Naive thymus-derived CD4-positive, alpha-beta T cell (primary cell): Measurements from ENCODE around the gene PIGX. TPM values are rescaled to one million over a fixed set of nuclear protein-coding genes. Genes with fewer than 3 reads are reported as not detected.

Experiments
- ATAC-seq: fragments of 150-1000 bp; cut with Tn5 transposase; 2 replicates; pipeline ENCODE4 v1.10.0; 2021; ENCODE audit warnings: mild to moderate bottlenecking, moderate library complexity
- CTCF ChIA-PET: fragments of 350-600 bp; sonication (Branson Sonifier 250); formaldehyde crosslinking; loops from one replicate; lab custom pipeline; 2021; ENCODE audit warnings: antibody characterized with exemption; lab: Charles Lee
- POLR2A ChIA-PET: fragments of 350-600 bp; sonication (Branson Sonifier 250); formaldehyde crosslinking; loops from one replicate; lab custom pipeline; 2021; ENCODE audit warnings: antibody characterized with exemption, inconsistent platforms; lab: Charles Lee
- DNase-seq, 9 donors: peaks; one replicate each; pipeline versions ENCODE4 v3.0.0 to v3.0.0-alpha.2; 2020 to 2022; ENCODE audit warnings: mixed read lengths in 1 of 9
- H3K27ac ChIP-seq: one replicate; pipeline ENCODE4 v1.7.0; 2013; ENCODE audit warnings: mild to moderate bottlenecking, low read depth, low read length, moderate library complexity
- H3K27me3 ChIP-seq, 2 donors: one replicate each; pipeline ENCODE4 v1.7.0; 2013; ENCODE audit warnings: low read length in 2 of 2, mild to moderate bottlenecking in 2 of 2, moderate library complexity in 2 of 2; ENCODE audit not compliant: control insufficient read depth in 2 of 2, insufficient read depth in 2 of 2
- H3K36me3 ChIP-seq, 3 experiments: 1 replicate in 2 of 3; 2 replicates in 1 of 3; pipeline ENCODE4 v1.7.0; 2013; ENCODE audit warnings: low read length in 3 of 3, mild to moderate bottlenecking in 3 of 3, moderate library complexity in 1 of 3; ENCODE audit not compliant: insufficient read depth in 3 of 3, control insufficient read depth in 2 of 3
- H3K4me1 ChIP-seq, 2 donors: one replicate each; pipeline ENCODE4 v1.7.0; 2013; ENCODE audit warnings: low read length in 2 of 2, mild to moderate bottlenecking in 2 of 2, moderate library complexity in 1 of 2; ENCODE audit not compliant: control insufficient read depth in 2 of 2, insufficient read depth in 2 of 2
- H3K4me3 ChIP-seq: 2 replicates; pipeline ENCODE4 v1.7.0; 2013; ENCODE audit warnings: mild to moderate bottlenecking, low read length
- H3K9me3 ChIP-seq, 3 experiments: 1 replicate in 2 of 3; 2 replicates in 1 of 3; pipeline ENCODE4 v1.7.0; 2013; ENCODE audit warnings: low read length in 3 of 3; ENCODE audit not compliant: control insufficient read depth in 2 of 3
- H3K27ac Mint-ChIP-seq, 9 donors: one replicate each; pipeline ENCODE4 v1.8.0; 2020 to 2022; ENCODE audit warnings: mixed read lengths in 9 of 9, mild to moderate bottlenecking in 8 of 9, moderate library complexity in 5 of 9, inconsistent platforms in 2 of 9
- H3K27me3 Mint-ChIP-seq, 5 donors: one replicate each; pipeline ENCODE4 v1.8.0; 2021 to 2022; ENCODE audit warnings: mixed read lengths in 5 of 5, mild to moderate bottlenecking in 1 of 5
- H3K36me3 Mint-ChIP-seq, 5 donors: one replicate each; pipeline ENCODE4 v1.8.0; 2020 to 2022; ENCODE audit warnings: mixed read lengths in 5 of 5, mild to moderate bottlenecking in 3 of 5, inconsistent platforms in 1 of 5
- H3K4me1 Mint-ChIP-seq, 7 donors: one replicate each; pipeline ENCODE4 v1.8.0; 2020 to 2022; ENCODE audit warnings: mixed read lengths in 7 of 7, mild to moderate bottlenecking in 3 of 7, inconsistent platforms in 1 of 7
- H3K4me3 Mint-ChIP-seq, 10 donors: one replicate each; pipeline ENCODE4 v1.8.0; 2020 to 2022; ENCODE audit warnings: mild to moderate bottlenecking in 10 of 10, mixed read lengths in 10 of 10, moderate library complexity in 6 of 10, inconsistent platforms in 2 of 10
- H3K9me3 Mint-ChIP-seq, 11 donors: one replicate each; pipeline ENCODE4 v1.8.0; 2020 to 2022; ENCODE audit warnings: mixed read lengths in 11 of 11, mild to moderate bottlenecking in 4 of 11, inconsistent platforms in 1 of 11, moderate library complexity in 1 of 11
- intact Hi-C, 2 donors: fragments of 100-400 bp; cut with micrococcal nuclease; formaldehyde crosslinking; loops; one replicate each; pipeline ENCODE4 v1.15.1; 2023
- polyA plus RNA-seq, 2 donors: library from polyadenylated mRNA; unstranded; fragments of 300-500 nt; fragmentation: Illumina TruSeq; gene quantifications; one replicate each; pipeline ENCODE4 v1.2.3, GENCODE V29; 2021
- total RNA-seq, 6 experiments: library from RNA in 5 of 6; stranded (reverse) in 5 of 6; gene quantifications; 1 replicate in 5 of 6; 2 replicates in 1 of 6; pipeline ENCODE4 v1.2.3 and lab custom pipeline; 2021 to 2026

Gene PIGX
- total RNA-seq (10 to 100 TPM; 13.7 to 58.5 (median 17.3) TPM), polyA plus RNA-seq (10 to 100 TPM; 22.6 to 35.9 TPM), total RNA-seq (lab: John Stamatoyannopoulos, UW) (13.2 reads per million, percentile 41 among the genes with 10 or more reads in this experiment)

DNA sequence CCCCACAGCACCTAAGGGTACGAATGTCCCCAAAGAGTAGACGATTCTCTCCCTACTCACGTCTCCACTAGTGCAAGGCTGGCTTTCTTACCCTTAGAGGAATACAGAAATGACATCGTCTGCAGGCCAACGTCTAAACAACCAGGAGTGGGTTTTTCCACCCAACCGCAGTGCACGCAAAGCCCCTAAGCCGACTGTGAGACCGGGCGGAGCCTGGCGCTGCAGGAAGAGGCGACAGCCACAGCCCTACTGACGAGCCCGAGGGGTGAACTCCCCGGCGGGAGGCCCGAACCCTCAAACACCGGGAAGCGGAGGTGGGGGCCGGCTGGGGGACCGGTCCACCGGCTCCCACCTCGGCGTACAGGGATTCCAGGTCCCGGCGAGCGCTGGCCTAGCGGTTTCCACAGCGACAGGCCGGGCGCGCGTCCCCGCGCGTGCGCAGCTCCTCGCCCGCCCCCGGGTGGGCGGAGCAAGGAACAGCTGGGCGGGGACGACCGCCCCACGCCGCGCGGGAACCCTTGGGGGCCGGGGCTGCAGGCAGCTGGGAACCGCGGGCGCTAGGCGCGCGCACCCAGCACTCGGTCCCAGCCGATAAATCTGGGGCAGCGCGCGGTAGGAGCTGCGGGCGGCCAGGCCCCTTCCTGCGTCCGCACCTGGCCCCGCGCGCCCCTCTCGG, at the start of gene PIGX, which contains the start of gene CEP19:
Gene PIGX (plus strand): TSS at position 540 of the 676 bp plus-strand sequence.
Gene CEP19 (minus strand): TSS at position 413 of the 676 bp plus-strand sequence. CDS start 3,593 bp downstream, outside the sequence.
- intact Hi-C loops: loop anchor here (1.0 to 10.0 kb wide), 13 partner anchors 15 to 805 kb away; partner anchors contain the start of genes FBXO45 (in 2 of the 2), NCBP2 (in 2 of the 2), PAK2 (in 2 of the 2) and UBXN7 (in 2 of the 2)

DNA sequence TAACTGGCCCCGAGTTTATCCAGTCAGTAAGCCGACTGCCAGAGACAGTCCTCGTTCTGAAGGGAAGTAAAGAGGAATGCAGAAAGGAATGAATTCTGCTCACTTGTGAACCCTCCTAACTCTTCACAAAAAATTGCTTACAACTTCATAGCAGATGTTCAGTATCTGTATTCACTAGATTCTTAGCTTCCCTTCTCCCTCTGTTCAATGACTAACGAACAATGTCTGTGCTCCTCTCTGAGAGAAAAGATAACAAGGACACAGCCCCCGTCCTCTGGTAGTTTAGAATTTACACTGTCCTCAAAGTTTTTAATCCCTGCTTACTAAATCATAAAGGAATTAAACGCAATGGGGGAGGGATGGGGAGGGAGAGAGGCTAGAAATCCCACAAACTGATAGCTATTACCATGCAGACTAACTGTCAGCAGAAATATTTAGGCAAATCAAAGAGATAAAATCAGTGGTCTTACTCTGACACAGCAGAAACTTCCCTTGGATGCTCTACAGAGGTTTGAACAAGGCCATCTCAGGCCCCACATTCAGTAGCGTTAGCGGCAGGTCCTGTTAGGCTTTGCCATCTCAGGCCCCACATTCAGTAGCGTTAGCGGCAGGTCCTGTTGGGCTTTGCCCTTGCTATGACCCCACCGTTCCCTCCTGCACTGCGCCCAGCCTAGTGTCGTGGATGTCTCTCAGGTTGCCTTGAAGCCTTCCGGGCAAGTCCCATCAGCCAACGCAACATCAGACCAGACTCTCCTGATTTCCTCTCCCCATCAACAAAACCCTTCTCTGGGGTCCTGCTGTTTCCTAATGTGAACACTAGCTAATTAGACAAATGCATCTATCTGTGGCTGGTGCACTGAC, 49.2 kb upstream of the PIGX start:
- ATAC-seq (peak; percentile 46), DNase-seq (no peak)
- intact Hi-C loops: no loop called here
- Mint-ChIP-seq H3K27ac (peak overlapping the region in 1 of 9 donors; percentile 17), H3K4me3 (no peak overlapping the region), H3K9me3 (peaks cover 0 to 1% (median 0%) of the 10 kb centered on the region in 11 donors), H3K36me3 (peaks cover 0 to 51% (median 12%) of the 10 kb centered on the region in 5 donors), H3K4me1 (peaks cover 0 to 8% (median under 1%) of the 10 kb centered on the region in 7 donors), H3K27me3 (no peaks in the 10 kb centered on the region)
- CTCF ChIA-PET: interaction anchor here (0.6 to 1.0 kb wide), 3 partner anchors 9 to 54 kb away, joined by 3 read pairs; no protein-coding TSS in a partner anchor
- Histone ChIP-seq H3K27me3 (no peaks in the 10 kb centered on the region), H3K4me3 (no peak overlapping the region), H3K36me3 (peaks cover 0 to 30% (median 3%) of the 10 kb centered on the region in 3 experiments), H3K9me3 (no peaks in the 10 kb centered on the region), H3K4me1 (no peaks in the 10 kb centered on the region), H3K27ac (no peak overlapping the region)
- POLR2A ChIA-PET: interaction anchor here (1.0 to 1.2 kb wide), 2 partner anchors 8 to 25 kb away, joined by 4 to 5 read pairs; no protein-coding TSS in a partner anchor

More for the DNA sequence above, at the start of gene PIGX, which contains the start of gene CEP19:
- H3K27ac ChIP-seq: peak within 1 kb of the TSS; percentile 96
- peak within 1 kb of the TSS; percentile 84 to 98 (median 94) for H3K4me3 Mint-ChIP-seq
- ChIA-PET POLR2A (interaction anchor here (0.5 to 3.3 kb wide), 8 partner anchors 9 to 156 kb away, joined by 3 to 33 read pairs (median 4); partner anchors contain the start of genes FBXO45, PAK2, SENP5 and WDR53), CTCF (interaction anchor here (1.0 kb wide), 1 partner anchor 103 kb away, joined by 4 read pairs; no protein-coding TSS in a partner anchor)
- DNase-seq (peak; percentile 92 to 97 (median 94)), ATAC-seq (peak; percentile 92)
- H3K4me1 ChIP-seq: peaks cover 12 to 14% of the 10 kb centered on the region in 2 donors
- peaks cover 16 to 42% (median 34%) of the 10 kb centered on the region in 7 donors for H3K4me1 Mint-ChIP-seq
- H3K9me3 ChIP-seq: no peaks in the 10 kb centered on the region
- H3K27ac Mint-ChIP-seq: peak within 1 kb of the TSS; percentile 91 to 99 (median 96)
- H3K27me3 Mint-ChIP-seq: no peaks in the 10 kb centered on the region
- H3K9me3 Mint-ChIP-seq: no peaks in the 10 kb centered on the region
- H3K36me3 Mint-ChIP-seq: peaks cover 0 to 10% (median 5%) of the 10 kb centered on the region in 5 donors
- no peaks in the 10 kb centered on the region for H3K36me3 ChIP-seq
- H3K27me3 ChIP-seq: no peaks in the 10 kb centered on the region
- peak within 1 kb of the TSS; percentile 79 for H3K4me3 ChIP-seq

DNA sequence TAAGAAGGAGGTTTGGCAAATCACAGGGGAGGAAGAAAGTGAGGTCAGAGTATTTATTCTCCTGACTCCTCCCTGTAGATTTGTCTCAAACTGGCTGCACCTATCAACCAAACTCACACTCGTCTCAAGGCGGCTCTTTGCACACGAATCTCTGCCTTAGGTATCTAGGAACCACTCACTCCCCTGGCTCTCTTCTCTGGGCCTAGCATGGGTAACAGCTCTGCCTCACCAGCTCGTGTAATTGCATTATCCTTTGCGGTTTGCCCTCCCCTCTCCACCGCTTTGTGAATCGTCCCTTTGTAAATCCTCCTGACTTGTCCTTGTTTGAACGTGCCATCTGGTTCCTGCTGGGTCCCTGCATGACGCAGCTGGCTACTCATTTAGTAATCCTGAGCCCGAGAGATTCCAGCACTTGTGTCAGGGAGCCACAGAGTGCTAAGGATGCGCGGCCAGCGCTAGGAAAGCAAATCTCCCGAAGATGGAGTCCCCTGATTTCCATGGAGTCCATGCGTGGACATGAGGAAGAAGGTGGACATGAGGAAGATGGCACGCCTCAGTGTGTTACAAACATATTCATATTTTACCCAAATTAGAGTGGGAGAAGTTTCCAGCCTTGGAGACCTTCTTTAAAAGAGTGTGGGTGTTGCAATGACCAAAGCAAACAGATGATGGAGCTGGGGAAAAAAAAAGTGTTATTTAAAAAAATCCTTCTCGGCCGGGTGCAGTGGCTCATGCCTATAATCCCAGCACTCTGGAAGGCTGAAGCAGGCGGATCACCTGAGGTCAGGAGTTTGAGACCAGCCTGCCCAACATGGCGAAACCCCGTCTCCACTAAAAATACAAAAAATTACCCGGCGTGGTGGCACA, 45.9 kb upstream of the PIGX start:
- Mint-ChIP-seq H3K27ac (peak overlapping the region in 4 of 9 donors; percentile 18 to 72 (median 38)), H3K9me3 (peaks cover 0 to 1% (median 0%) of the 10 kb centered on the region in 11 donors), H3K4me1 (peaks cover 7 to 28% (median 19%) of the 10 kb centered on the region in 7 donors), H3K36me3 (peaks cover 0 to 29% (median 10%) of the 10 kb centered on the region in 5 donors), H3K27me3 (no peaks in the 10 kb centered on the region), H3K4me3 (no peak overlapping the region)
- Histone ChIP-seq H3K9me3 (no peaks in the 10 kb centered on the region), H3K27ac (no peak overlapping the region), H3K4me3 (no peak overlapping the region), H3K27me3 (no peaks in the 10 kb centered on the region), H3K36me3 (peaks cover 0 to 6% (median 2%) of the 10 kb centered on the region in 3 experiments), H3K4me1 (peaks cover 0 to 7% of the 10 kb centered on the region in 2 donors)
- ATAC-seq (no peak), DNase-seq (no peak)
- POLR2A ChIA-PET: no interaction called here
- intact Hi-C loops: no loop called here
- CTCF ChIA-PET: interaction anchor here (1.0 kb wide), 1 partner anchor 68 kb away, joined by 3 read pairs; no protein-coding TSS in a partner anchor

DNA sequence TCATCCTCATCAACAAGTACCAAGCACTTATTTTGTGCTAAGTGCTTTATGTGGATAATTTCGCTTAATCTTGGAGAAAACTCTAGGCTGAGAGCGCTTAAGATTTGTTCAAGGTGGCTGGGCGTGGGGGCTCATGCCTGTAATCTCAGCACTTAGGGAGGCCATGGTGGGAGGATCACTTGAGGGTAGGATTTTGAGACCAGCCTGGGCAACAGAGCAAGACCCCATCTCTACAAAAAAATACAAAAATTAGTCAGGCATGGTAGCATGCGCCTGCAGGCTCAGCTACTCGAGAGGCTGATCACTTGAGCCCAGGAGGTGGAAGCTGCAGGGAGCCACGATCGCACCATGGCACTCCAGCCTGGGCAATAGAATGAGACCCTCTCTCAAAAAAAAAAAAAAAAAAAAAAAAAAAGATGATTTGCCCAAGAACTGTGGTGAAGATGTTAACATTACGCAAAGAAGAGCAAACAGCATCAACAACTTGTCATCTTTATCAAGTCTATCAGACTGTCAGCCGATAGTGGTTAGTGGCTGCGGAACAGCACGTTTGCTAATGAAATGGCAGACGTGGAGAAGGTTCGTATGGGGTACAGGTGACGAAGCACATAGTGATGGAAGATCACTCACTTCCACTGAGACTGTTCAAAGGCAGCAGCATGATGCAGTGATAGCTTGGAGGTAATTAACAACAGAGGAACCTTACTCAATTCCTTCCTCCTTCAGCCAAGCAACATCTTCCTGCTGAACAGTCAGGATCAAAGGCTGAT, 44.9 kb upstream of the PIGX start:
- Mint-ChIP-seq H3K27me3 (no peaks in the 10 kb centered on the region), H3K4me3 (no peak overlapping the region), H3K9me3 (peaks cover 0 to 1% (median 0%) of the 10 kb centered on the region in 11 donors), H3K4me1 (peaks cover 13 to 35% (median 23%) of the 10 kb centered on the region in 7 donors), H3K36me3 (peaks cover 0 to 20% (median 9%) of the 10 kb centered on the region in 5 donors), H3K27ac (peak overlapping the region in 2 of 9 donors; percentile 54 to 72)
- ATAC-seq: peak; percentile 74
- Histone ChIP-seq H3K27me3 (no peaks in the 10 kb centered on the region), H3K27ac (no peak overlapping the region), H3K4me1 (peaks cover 0 to 7% of the 10 kb centered on the region in 2 donors), H3K4me3 (no peak overlapping the region), H3K9me3 (no peaks in the 10 kb centered on the region), H3K36me3 (no peaks in the 10 kb centered on the region)
- DNase-seq: no peak
- POLR2A ChIA-PET: interaction anchor here (1.0 kb wide), 1 partner anchor 10 kb away, joined by 3 read pairs; no protein-coding TSS in a partner anchor
- CTCF ChIA-PET: no interaction called here
- intact Hi-C loops: no loop called here

DNA sequence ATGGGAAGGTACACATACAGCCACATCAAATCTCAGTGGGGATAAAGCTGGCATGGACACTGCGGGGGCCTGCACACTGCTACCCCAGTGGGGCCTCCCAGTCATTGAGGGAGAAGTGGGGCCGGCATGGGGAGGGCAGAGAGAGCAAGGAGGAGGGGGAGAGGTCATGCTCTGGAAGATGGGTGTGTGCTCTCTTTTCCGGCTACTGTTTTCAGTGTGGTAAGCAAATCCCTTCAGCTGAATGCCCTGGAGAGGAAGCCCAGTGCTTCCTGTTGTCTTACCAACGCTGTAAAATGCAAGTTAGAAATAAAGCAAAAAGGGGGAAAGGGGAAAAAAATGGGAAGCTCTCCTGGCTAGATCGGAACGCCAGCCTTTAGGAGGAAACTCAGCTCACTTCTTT, 41.8 kb upstream of the PIGX start:
- H3K36me3 ChIP-seq: no peaks in the 10 kb centered on the region
- peak; percentile 31 for ATAC-seq
- Mint-ChIP-seq H3K36me3 (peaks cover 0 to 14% (median 11%) of the 10 kb centered on the region in 5 donors), H3K27ac (peak overlapping the region; percentile 74 to 95 (median 85)), H3K27me3 (no peaks in the 10 kb centered on the region), H3K4me1 (peaks cover 13 to 41% (median 28%) of the 10 kb centered on the region in 7 donors), H3K9me3 (peaks cover 0 to 5% (median 0%) of the 10 kb centered on the region in 11 donors), H3K4me3 (peak overlapping the region; percentile 58 to 79 (median 66))
- peaks cover 0 to 7% of the 10 kb centered on the region in 2 donors for H3K4me1 ChIP-seq
- intact Hi-C loops: loop anchor here in 1 of 2 donors (5.0 kb wide), 1 partner anchor 38 kb away; no protein-coding TSS in a partner anchor
- CTCF ChIA-PET: interaction anchor here (1.3 to 1.4 kb wide), 2 partner anchors 14 to 31 kb away, joined by 4 to 10 read pairs; partner anchors contain the start of gene NRROS
- POLR2A ChIA-PET: interaction anchor here (1.0 to 3.1 kb wide), 6 partner anchors 14 to 72 kb away, joined by 3 to 18 read pairs (median 4); partner anchors contain the start of gene NRROS
- no peaks in the 10 kb centered on the region for H3K9me3 ChIP-seq
- no peaks in the 10 kb centered on the region for H3K27me3 ChIP-seq
- H3K27ac ChIP-seq: peak overlapping the region; percentile 34
- no peak for DNase-seq
- no peak overlapping the region for H3K4me3 ChIP-seq
